Measurements from ENCODE around the gene RPS21. TPM values are rescaled to one million over a fixed set of nuclear protein-coding genes. Genes with fewer than 3 reads are reported as not detected.
"Not testable (repeated sequence)": the region's sequence is repeated elsewhere in the genome, so short reads cannot be mapped to it uniquely, and the experiment has no call there.

The RPS21 gene
- total RNA-seq, 2 experiments from 2014 or later: 2,670 to 2,760 TPM

GRCh38 chr20:62425281-62426058, 38.6 kb downstream of the RPS21 start:
- ATAC-seq (no peak), DNase-seq (no peak)
- H3K9me3 Mint-ChIP-seq: no peaks in the 10 kb centered on the region
- no peak overlapping the region for H3K27ac Mint-ChIP-seq
- no peaks in the 10 kb centered on the region for H3K27me3 Mint-ChIP-seq
- no peak for TF ChIP-seq CTCF (IDR thresholded peaks at IDR 0.05)
- POLR2A ChIA-PET: no interaction called here
- no peaks in the 10 kb centered on the region for H3K36me3 Mint-ChIP-seq (ENCODE audit: low read depth)
- CTCF ChIA-PET: no interaction called here
- intact Hi-C loops (cut with micrococcal nuclease): no loop called here
- no peaks in the 10 kb centered on the region for H3K4me1 Mint-ChIP-seq (ENCODE audit: low read depth)
- no peak overlapping the region for H3K4me3 Mint-ChIP-seq

DNA sequence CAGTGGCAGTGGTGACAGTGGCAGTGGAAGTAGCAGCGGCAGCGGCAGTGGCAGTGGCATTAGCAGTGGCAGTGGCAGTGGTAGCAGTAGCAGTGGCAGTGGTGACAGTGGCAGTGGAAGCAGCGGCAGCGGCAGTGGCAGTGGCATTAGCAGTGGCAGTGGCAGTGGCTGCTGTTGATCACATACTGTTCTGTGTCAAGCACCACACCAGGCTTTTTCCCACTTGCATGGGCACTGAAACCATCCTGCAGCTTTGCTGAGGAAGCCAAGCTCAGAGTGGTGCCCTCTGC, 39.1 kb downstream of the RPS21 start:
- not testable (repeated sequence) for H3K27ac Mint-ChIP-seq, H3K27me3 Mint-ChIP-seq, H3K9me3 Mint-ChIP-seq

DNA sequence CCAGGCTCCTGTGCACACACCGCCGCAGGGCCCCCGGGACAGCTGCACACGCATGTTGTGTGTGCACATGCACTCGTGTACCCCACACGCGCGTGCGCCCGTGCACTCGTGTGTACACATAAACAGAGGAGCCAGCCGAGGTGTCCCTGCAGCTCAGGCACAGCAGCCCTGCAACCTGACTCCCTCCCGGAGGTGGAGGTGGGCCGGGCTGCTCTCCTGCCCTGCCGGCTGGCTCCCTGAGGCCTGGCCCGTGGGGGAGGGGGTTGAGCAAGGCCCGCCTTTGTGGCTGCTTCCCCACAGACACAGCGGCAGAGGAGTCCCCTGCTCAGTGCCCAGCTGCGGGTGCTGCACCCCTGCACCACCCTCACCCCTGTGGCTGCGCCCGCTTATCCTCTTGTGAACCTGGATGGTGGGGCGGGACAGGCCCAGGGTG, 39.8 kb downstream of the RPS21 start:
- H3K4me1 Mint-ChIP-seq (ENCODE audit: low read depth): no peaks in the 10 kb centered on the region
- H3K4me3 Mint-ChIP-seq: no peak overlapping the region
- DNase-seq (no peak), ATAC-seq (no peak)
- H3K36me3 Mint-ChIP-seq (ENCODE audit: low read depth): no peaks in the 10 kb centered on the region
- intact Hi-C loops (cut with micrococcal nuclease): no loop called here
- H3K9me3 Mint-ChIP-seq: no peaks in the 10 kb centered on the region
- no peak overlapping the region for H3K27ac Mint-ChIP-seq
- ChIA-PET POLR2A (no interaction called here), CTCF (no interaction called here)
- H3K27me3 Mint-ChIP-seq: no peaks in the 10 kb centered on the region
- no peak for TF ChIP-seq CTCF (IDR thresholded peaks at IDR 0.05)

More for the DNA sequence above, 39.1 kb downstream of the RPS21 start:
- H3K4me3 Mint-ChIP-seq; H3K36me3 Mint-ChIP-seq (ENCODE audit: low read depth); H3K4me1 Mint-ChIP-seq (ENCODE audit: low read depth); ATAC-seq; intact Hi-C loops (cut with micrococcal nuclease); POLR2A ChIA-PET; CTCF ChIA-PET; DNase-seq: not testable (repeated sequence)

GRCh38 chr20:62427172-62428001, 40.5 kb downstream of the RPS21 start, which contains the start of gene RBBP8NL:
Gene RBBP8NL, minus strand, starts transcription at chr20:62427539. Its CDS starts 7,892 bp downstream, at chr20:62419647.
- POLR2A ChIA-PET: no interaction called here
- ATAC-seq (no peak), DNase-seq (no peak)
- no peaks in the 10 kb centered on the region for H3K4me1 Mint-ChIP-seq (ENCODE audit: low read depth)
- H3K36me3 Mint-ChIP-seq (ENCODE audit: low read depth): no peaks in the 10 kb centered on the region
- intact Hi-C loops (cut with micrococcal nuclease): no loop called here
- no peaks in the 10 kb centered on the region for H3K9me3 Mint-ChIP-seq
- no peak for TF ChIP-seq CTCF (IDR thresholded peaks at IDR 0.05)
- no peak within 1 kb of the TSS for H3K27ac Mint-ChIP-seq
- no peak within 1 kb of the TSS for H3K4me3 Mint-ChIP-seq
- CTCF ChIA-PET: no interaction called here
- no peaks in the 10 kb centered on the region for H3K27me3 Mint-ChIP-seq

DNA sequence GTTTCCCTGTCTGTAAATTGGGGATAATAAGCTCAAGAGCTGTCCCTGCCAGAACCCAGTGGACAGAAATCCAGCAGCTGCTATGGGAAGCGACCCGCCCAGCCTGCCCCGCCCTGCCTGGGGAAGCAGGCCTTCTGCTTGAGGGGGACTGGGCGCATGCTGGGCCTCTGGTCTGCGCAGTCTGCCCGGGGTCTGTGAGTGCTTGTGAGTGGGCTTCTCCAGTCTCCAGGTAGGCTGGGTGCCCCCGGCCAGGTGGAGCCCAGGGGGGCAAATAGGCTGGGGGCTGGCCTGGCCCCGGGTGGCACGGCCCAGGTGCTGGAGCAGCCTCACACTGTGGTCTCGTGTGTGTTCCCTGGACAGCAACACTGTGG, 41.1 kb downstream of the RPS21 start:
- DNase-seq (no peak), ATAC-seq (no peak)
- Mint-ChIP-seq H3K36me3 (ENCODE audit: low read depth) (no peaks in the 10 kb centered on the region), H3K27ac (no peak overlapping the region), H3K27me3 (no peaks in the 10 kb centered on the region), H3K9me3 (no peaks in the 10 kb centered on the region), H3K4me1 (ENCODE audit: low read depth) (no peaks in the 10 kb centered on the region), H3K4me3 (no peak overlapping the region)
- intact Hi-C loops (cut with micrococcal nuclease): no loop called here
- ChIA-PET CTCF (no interaction called here), POLR2A (no interaction called here)
- no peak for TF ChIP-seq CTCF (IDR thresholded peaks at IDR 0.05)
